Stimulated activated effector memory CD8-positive, alpha-beta T cell treated with anti-CD3 and anti-CD28 coated beads, Interleukin-12 subunit alpha, Interleukin-12 subunit beta, amount 100 ng/mL, for 72 hours (primary cell): ENCODE results near the gene MRPL9.

ENCODE experiments used
- ATAC-seq: fragments of 150-1000 bp; cut with Tn5 transposase; 2 replicates; pipeline ENCODE4 v1.10.0; 2021
- DNase-seq, 2 donors: peaks; one replicate each; pipeline ENCODE4 v3.0.0; 2021 to 2022; ENCODE audit warnings: low spot score in 2 of 2
- H3K27ac Mint-ChIP-seq: one replicate; pipeline ENCODE4 v1.8.0; 2022; ENCODE audit warnings: mild to moderate bottlenecking, mixed read lengths
- H3K36me3 Mint-ChIP-seq: one replicate; pipeline ENCODE4 v1.8.0; 2022; ENCODE audit warnings: mild to moderate bottlenecking, mixed read lengths
- H3K4me1 Mint-ChIP-seq: one replicate; pipeline ENCODE4 v1.8.0; 2022; ENCODE audit warnings: mixed read lengths
- H3K4me3 Mint-ChIP-seq: one replicate; pipeline ENCODE4 v1.8.0; 2022; ENCODE audit warnings: mild to moderate bottlenecking, mixed read lengths
- H3K9me3 Mint-ChIP-seq: one replicate; pipeline ENCODE4 v1.8.0; 2022; ENCODE audit warnings: mixed read lengths

The MRPL9 gene

GRCh38 chr1:151762941-151763921 is at the start of gene MRPL9:
TSS of gene MRPL9 (minus strand) at chr1:151763496. CDS start at chr1:151763479, 17 bp downstream.
- peaks cover 29% of the 10 kb centered on the region for H3K4me1 Mint-ChIP-seq
- peaks cover 56% of the 10 kb centered on the region for H3K36me3 Mint-ChIP-seq
- peak within 1 kb of the TSS; percentile 98 for H3K27ac Mint-ChIP-seq
- ATAC-seq (peak; percentile 99), DNase-seq (peak; percentile 73 to 90)
- H3K9me3 Mint-ChIP-seq: no peaks in the 10 kb centered on the region
- peak within 1 kb of the TSS; percentile 94 for H3K4me3 Mint-ChIP-seq

- Mint-ChIP-seq H3K9me3 (no peaks in the 10 kb centered on the region), H3K36me3 (peaks cover 80% of the 10 kb centered on the region), H3K4me1 (peaks cover 49% of the 10 kb centered on the region), H3K4me3 (no peak overlapping the region), H3K27ac (peak overlapping the region; percentile 60)
- ATAC-seq: no peak
- no peak for DNase-seq
These were observed 47.9 kb upstream of the MRPL9 start for GRCh38 chr1:151811181-151811580.

- Mint-ChIP-seq H3K4me3 (no peak overlapping the region), H3K36me3 (peaks cover 70% of the 10 kb centered on the region), H3K9me3 (no peaks in the 10 kb centered on the region), H3K4me1 (peaks cover 38% of the 10 kb centered on the region), H3K27ac (peak overlapping the region; percentile 43)
- ATAC-seq (no peak), DNase-seq (no peak)
These were observed 46.8 kb upstream of the MRPL9 start for GRCh38 chr1:151809985-151810556.

- H3K9me3 Mint-ChIP-seq: no peaks in the 10 kb centered on the region
- ATAC-seq: no peak
- no peak overlapping the region for H3K4me3 Mint-ChIP-seq
- peaks cover 35% of the 10 kb centered on the region for H3K4me1 Mint-ChIP-seq
- peaks cover 64% of the 10 kb centered on the region for H3K36me3 Mint-ChIP-seq
- DNase-seq: no peak
- peak overlapping the region; percentile 43 for H3K27ac Mint-ChIP-seq
These were observed 46.1 kb upstream of the MRPL9 start for GRCh38 chr1:151809290-151809984.

GRCh38 chr1:151807766-151808165 is 44.5 kb upstream of the MRPL9 start:
- H3K9me3 Mint-ChIP-seq: no peaks in the 10 kb centered on the region
- peaks cover 37% of the 10 kb centered on the region for H3K4me1 Mint-ChIP-seq
- H3K36me3 Mint-ChIP-seq: peaks cover 51% of the 10 kb centered on the region
- ATAC-seq (no peak), DNase-seq (no peak)
- no peak overlapping the region for H3K4me3 Mint-ChIP-seq
- peak overlapping the region; percentile 43 for H3K27ac Mint-ChIP-seq

- no peak for DNase-seq
- Mint-ChIP-seq H3K4me3 (no peak overlapping the region), H3K27ac (peak overlapping the region; percentile 43), H3K36me3 (peaks cover 44% of the 10 kb centered on the region), H3K4me1 (peaks cover 33% of the 10 kb centered on the region), H3K9me3 (no peaks in the 10 kb centered on the region)
- no peak for ATAC-seq
These were observed 43.8 kb upstream of the MRPL9 start for GRCh38 chr1:151807131-151807530.

- Mint-ChIP-seq H3K27ac (peak overlapping the region; percentile 43), H3K9me3 (no peaks in the 10 kb centered on the region)
These were observed 42.9 kb upstream of the MRPL9 start for GRCh38 chr1:151806170-151806569.

GRCh38 chr1:151805066-151805820 is 41.9 kb upstream of the MRPL9 start, which contains the start of gene LINGO4:
TSS of gene LINGO4 (minus strand) at chr1:151805419. CDS start at chr1:151802704, 2,715 bp downstream.
- peaks cover 26% of the 10 kb centered on the region for H3K36me3 Mint-ChIP-seq
- DNase-seq: no peak
- no peak within 1 kb of the TSS for H3K4me3 Mint-ChIP-seq
- no peaks in the 10 kb centered on the region for H3K9me3 Mint-ChIP-seq
- H3K27ac Mint-ChIP-seq: peak within 1 kb of the TSS; percentile 43
- ATAC-seq: no peak
- H3K4me1 Mint-ChIP-seq: peaks cover 33% of the 10 kb centered on the region

More at GRCh38 chr1:151806170-151806569, 42.9 kb upstream of the MRPL9 start:
- Mint-ChIP-seq H3K36me3 (peaks cover 35% of the 10 kb centered on the region), H3K4me3 (no peak overlapping the region), H3K4me1 (peaks cover 30% of the 10 kb centered on the region)
- DNase-seq (no peak), ATAC-seq (no peak)

GRCh38 chr1:151803915-151804314 is 40.6 kb upstream of the MRPL9 start:
- Mint-ChIP-seq H3K4me3 (no peak overlapping the region), H3K9me3 (no peaks in the 10 kb centered on the region), H3K4me1 (peaks cover 38% of the 10 kb centered on the region), H3K36me3 (peaks cover 14% of the 10 kb centered on the region), H3K27ac (peak overlapping the region; percentile 16)
- no peak for ATAC-seq
- DNase-seq: no peak

- DNase-seq (no peak), ATAC-seq (no peak)
- Mint-ChIP-seq H3K36me3 (peaks cover 11% of the 10 kb centered on the region), H3K9me3 (no peaks in the 10 kb centered on the region), H3K27ac (peak overlapping the region; percentile 16), H3K4me3 (no peak overlapping the region), H3K4me1 (peaks cover 38% of the 10 kb centered on the region)
These were observed 39.9 kb upstream of the MRPL9 start for GRCh38 chr1:151803164-151803563.

- H3K4me1 Mint-ChIP-seq: peaks cover 38% of the 10 kb centered on the region
- no peaks in the 10 kb centered on the region for H3K9me3 Mint-ChIP-seq
- H3K27ac Mint-ChIP-seq: peak overlapping the region; percentile 16
- DNase-seq (no peak), ATAC-seq (no peak)
- H3K4me3 Mint-ChIP-seq: no peak overlapping the region
- peaks cover 3% of the 10 kb centered on the region for H3K36me3 Mint-ChIP-seq
These were observed 39.1 kb upstream of the MRPL9 start for GRCh38 chr1:151802372-151802771.

- no peaks in the 10 kb centered on the region for H3K9me3 Mint-ChIP-seq
These were observed 38.5 kb upstream of the MRPL9 start for GRCh38 chr1:151801846-151802245.

GRCh38 chr1:151801310-151801820 is 38.1 kb upstream of the MRPL9 start:
- no peak overlapping the region for H3K27ac Mint-ChIP-seq
- H3K4me1 Mint-ChIP-seq: peaks cover 38% of the 10 kb centered on the region
- no peak for DNase-seq
- no peaks in the 10 kb centered on the region for H3K36me3 Mint-ChIP-seq
- no peak overlapping the region for H3K4me3 Mint-ChIP-seq
- no peak for ATAC-seq
- H3K9me3 Mint-ChIP-seq: no peaks in the 10 kb centered on the region

More at GRCh38 chr1:151801846-151802245, 38.5 kb upstream of the MRPL9 start:
- H3K36me3 Mint-ChIP-seq: no peaks in the 10 kb centered on the region
- H3K4me1 Mint-ChIP-seq: peaks cover 38% of the 10 kb centered on the region
- no peak for DNase-seq
- H3K4me3 Mint-ChIP-seq: no peak overlapping the region
- no peak for ATAC-seq
- peak overlapping the region; percentile 16 for H3K27ac Mint-ChIP-seq

GRCh38 chr1:151800830-151801229 is 37.5 kb upstream of the MRPL9 start:
- H3K27ac Mint-ChIP-seq: no peak overlapping the region
- peaks cover 38% of the 10 kb centered on the region for H3K4me1 Mint-ChIP-seq
- no peaks in the 10 kb centered on the region for H3K9me3 Mint-ChIP-seq
- no peak for ATAC-seq
- no peaks in the 10 kb centered on the region for H3K36me3 Mint-ChIP-seq
- peak overlapping the region; percentile 15 for H3K4me3 Mint-ChIP-seq
- DNase-seq: no peak
